SU-DHL-6 (cell line): Measurements from ENCODE around the gene KANSL3.

ENCODE experiments used
- EZH2phosphoT487 ChIP-seq: fragments of 200-600 bp; sonication (generic), shearing (Covaris generic); conservative IDR thresholded peaks from 2 replicates; pipeline ENCODE4 v1.6.1; 2018; ENCODE audit warnings: mild to moderate bottlenecking, antibody characterized with exemption, low read length, moderate library complexity, mixed read lengths
- TF ChIP-seq, protein P1 (sequence below): fragments of 200-600 bp; sonication (generic); IDR thresholded peaks from one replicate; pipeline ENCODE4 v1.5.1; 2017; ENCODE audit warnings: antibody characterized with exemption, mild to moderate bottlenecking, low read length, moderate library complexity; ENCODE audit not compliant: insufficient read depth, poor library complexity, severe bottlenecking

DNA sequence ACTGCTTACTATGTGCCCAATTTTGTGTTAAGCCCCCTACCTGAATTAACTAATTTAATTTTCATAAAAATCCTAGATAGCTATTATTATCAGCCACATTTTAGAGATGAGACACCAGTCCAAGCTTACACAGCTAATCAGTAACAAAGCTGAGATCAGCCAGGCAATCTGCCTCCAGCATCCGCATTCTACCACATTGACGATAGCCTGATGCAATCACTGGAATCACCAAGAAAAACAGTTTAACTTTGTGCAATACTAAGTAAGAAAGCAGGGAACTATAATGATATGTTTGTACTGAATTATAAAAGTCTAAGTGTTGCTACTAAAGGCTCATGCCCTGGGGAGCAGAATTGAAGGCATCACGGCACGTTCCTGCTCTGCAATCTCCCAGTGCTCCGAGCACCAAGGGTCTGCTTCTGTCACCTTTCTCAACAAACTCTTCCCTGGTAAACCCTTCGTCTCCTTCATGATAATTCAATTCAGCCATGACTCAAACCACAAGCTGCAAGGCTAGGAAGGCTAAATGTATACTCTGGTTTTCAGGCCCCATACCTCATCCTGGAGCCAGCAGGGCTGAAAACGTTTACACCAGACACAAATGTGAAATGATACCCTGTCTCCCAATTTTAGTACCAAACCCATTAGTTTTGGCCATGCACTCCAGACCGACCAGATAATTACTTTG lies 19.4 kb downstream of the KANSL3 start:
- TF ChIP-seq, protein P1, sequence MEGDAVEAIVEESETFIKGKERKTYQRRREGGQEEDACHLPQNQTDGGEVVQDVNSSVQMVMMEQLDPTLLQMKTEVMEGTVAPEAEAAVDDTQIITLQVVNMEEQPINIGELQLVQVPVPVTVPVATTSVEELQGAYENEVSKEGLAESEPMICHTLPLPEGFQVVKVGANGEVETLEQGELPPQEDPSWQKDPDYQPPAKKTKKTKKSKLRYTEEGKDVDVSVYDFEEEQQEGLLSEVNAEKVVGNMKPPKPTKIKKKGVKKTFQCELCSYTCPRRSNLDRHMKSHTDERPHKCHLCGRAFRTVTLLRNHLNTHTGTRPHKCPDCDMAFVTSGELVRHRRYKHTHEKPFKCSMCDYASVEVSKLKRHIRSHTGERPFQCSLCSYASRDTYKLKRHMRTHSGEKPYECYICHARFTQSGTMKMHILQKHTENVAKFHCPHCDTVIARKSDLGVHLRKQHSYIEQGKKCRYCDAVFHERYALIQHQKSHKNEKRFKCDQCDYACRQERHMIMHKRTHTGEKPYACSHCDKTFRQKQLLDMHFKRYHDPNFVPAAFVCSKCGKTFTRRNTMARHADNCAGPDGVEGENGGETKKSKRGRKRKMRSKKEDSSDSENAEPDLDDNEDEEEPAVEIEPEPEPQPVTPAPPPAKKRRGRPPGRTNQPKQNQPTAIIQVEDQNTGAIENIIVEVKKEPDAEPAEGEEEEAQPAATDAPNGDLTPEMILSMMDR = no peak
- no peak for TF ChIP-seq EZH2phosphoT487
